K562 treated with DMSO at 1 percent for 12 hours (cell line): ENCODE measurements around the gene TSGA10. TPM values are rescaled to one million over a fixed set of nuclear protein-coding genes. Genes with fewer than 3 reads are reported as not detected.

Source experiments
- total RNA-seq: library from RNA; unstranded; fragments of 300-600 nt; gene quantifications from 2 replicates; pipeline ENCODE4 v1.2.3, GENCODE V29; 2022; ENCODE audit not compliant: insufficient read depth

The TSGA10 gene
- total RNA-seq, result 0.79 TPM in 1 of 2 replicates, not detected in the other

GRCh38 chr2:99154643-99155536 is at the start of gene TSGA10, which contains the start of gene LIPT1:
Gene TSGA10 (minus strand): TSS chr2:99154942. CDS start chr2:99109439, 45,503 bp downstream.
Gene LIPT1 (plus strand): TSS chr2:99154967. CDS start chr2:99161958, 6,991 bp downstream.

GRCh38 chr2:99180755-99181623 is 26.2 kb upstream of the TSGA10 start, which contains the start of the genes MITD1 and MRPL30:
Gene MITD1 (minus strand): TSS chr2:99181058. CDS start chr2:99180981, 77 bp downstream.
Gene MRPL30 (plus strand): TSS chr2:99181184. CDS start chr2:99186204, 5,020 bp downstream.

GRCh38 chr2:99141110-99142108 is 13.3 kb downstream of the TSGA10 start, which contains the start of gene C2orf15:
Gene C2orf15 (plus strand): TSS chr2:99141707. CDS start chr2:99150559, 8,852 bp downstream.

Other genes with a start within 250 kb of the TSGA10 start
- not detected in 2 replicates for gene CRACDL, start 218.7 kb downstream of the TSGA10 start, total RNA-seq
- 0.68 TPM in 1 of 2 replicates, not detected in the other for gene C2orf15, start 13.2 kb downstream of the TSGA10 start, total RNA-seq
- 2.2 and 4.7 TPM in 2 replicates for gene LIPT1, start within 50 bp of the TSGA10 start, total RNA-seq
- 11.5 and 32.3 TPM in 2 replicates for gene MITD1, start 26.1 kb upstream of the TSGA10 start, total RNA-seq
- gene MRPL30, start 26.2 kb upstream of the TSGA10 start, total RNA-seq, result 22.0 and 39.8 TPM in 2 replicates
- gene LYG2, start 100.7 kb upstream of the TSGA10 start, total RNA-seq, result 1.8 and 2.9 TPM in 2 replicates
- gene LYG1, start 146.3 kb upstream of the TSGA10 start, total RNA-seq, result 0.88 TPM in 1 of 2 replicates, not detected in the other
- gene TXNDC9, start 181.4 kb upstream of the TSGA10 start, total RNA-seq, result 19.8 and 28.8 TPM in 2 replicates
- 29.2 and 36.0 TPM in 2 replicates for gene EIF5B, start 182.4 kb upstream of the TSGA10 start, total RNA-seq